ENCODE results near the gene VSIR. TPM values are rescaled to one million over a fixed set of nuclear protein-coding genes. Genes with fewer than 3 reads are reported as not detected.

The VSIR gene
- total RNA-seq, 1 experiment from 2014 or later: 17.1 TPM

Other genes with a start within 250 kb of the VSIR start
- gene C10orf105, start 53.7 kb downstream of the VSIR start, total RNA-seq (2014; rRNA removed; shearing (Covaris generic)): not detected in 2 replicates
- 359 and 530 TPM in 2 replicates for gene PSAP, start 77.7 kb upstream of the VSIR start, total RNA-seq (2014; rRNA removed; shearing (Covaris generic))
- 12.3 and 22.4 TPM in 2 replicates for gene CHST3, start 190.9 kb upstream of the VSIR start, total RNA-seq (2014; rRNA removed; shearing (Covaris generic))